ENCODE measurements around the gene ARHGEF33. TPM values are rescaled to one million over a fixed set of nuclear protein-coding genes. Genes with fewer than 3 reads are reported as not detected.

ARHGEF33 gene
- total and polyA plus RNA-seq, 2 experiments from 2014 or later, result 0.10 to 1.8 TPM

DNA sequence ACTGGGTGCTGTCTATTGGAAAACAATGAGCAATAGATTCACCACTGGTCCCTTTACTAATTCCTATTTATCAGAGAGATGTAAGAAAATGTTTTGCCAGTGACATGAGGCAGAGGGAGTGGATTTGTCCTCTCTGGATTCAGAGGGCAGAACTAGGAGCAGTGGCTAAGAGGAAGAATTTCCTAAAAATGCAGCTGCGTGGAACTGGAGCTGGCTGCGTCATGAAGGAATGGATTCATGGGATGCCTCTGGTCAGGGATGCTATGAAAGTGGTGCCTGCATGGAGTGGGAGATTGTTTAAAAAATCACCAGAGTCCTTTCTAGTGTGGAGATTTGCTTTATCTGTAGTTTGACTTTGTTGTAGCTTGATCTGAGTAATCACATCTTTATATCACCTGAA is 78.3 kb downstream of the ARHGEF33 start:
- H3K4me2 ChIP-seq, result no peak overlapping the region
- H3F3A ChIP-seq (replicated peaks; ENCODE audit: low read depth), result no peaks in the 10 kb centered on the region
- peaks cover 9% of the 10 kb centered on the region; the same call in 1 of the 3 replicates for H3K9me3 Mint-ChIP-seq
- DNase-seq (ENCODE audit: low spot score) (no peak), ATAC-seq (no peak)
- H2AFZ ChIP-seq, result no peak overlapping the region
- no peak overlapping the region for H3K4me3 Mint-ChIP-seq
- no peaks in the 10 kb centered on the region for H3K27me3 Mint-ChIP-seq (ENCODE audit: insufficient read depth, low read depth, poor library complexity)
- peaks cover 12% of the 10 kb centered on the region for H3K4me1 Mint-ChIP-seq
- no peak overlapping the region for H3K27ac Mint-ChIP-seq
- H3K36me3 Mint-ChIP-seq (ENCODE audit: low read depth), result no peaks in the 10 kb centered on the region
- peaks cover 3% of the 10 kb centered on the region; the same call in 1 of the 2 replicates for H3K4me1 ChIP-seq (ENCODE audit: insufficient read depth)
- H3K79me2 ChIP-seq (replicated peaks; ENCODE audit: insufficient read depth), result no peaks in the 10 kb centered on the region
- no peaks in the 10 kb centered on the region for H4K20me1 ChIP-seq (replicated peaks; ENCODE audit: insufficient read depth)
- no peak overlapping the region for H3K27ac ChIP-seq (ENCODE audit: low read depth)
- TF ChIP-seq STAT1 (IDR thresholded peaks at IDR 0.05; ENCODE audit: unreplicated experiment) (no peak), EZH2phosphoT487 (IDR thresholded peaks at IDR 0.05; ENCODE audit: unreplicated experiment) (no peak), NANOG (IDR thresholded peaks at IDR 0.05; ENCODE audit: borderline replicate concordance) (no peak), EZH2 (IDR thresholded peaks at IDR 0.05; ENCODE audit: low read depth, unreplicated experiment) (no peak), CREB1 (CRISPR knock-in tag; IDR thresholded peaks at IDR 0.05; ENCODE audit: low read depth) (no peak), JUNB (IDR thresholded peaks at IDR 0.05; ENCODE audit: unreplicated experiment) (no peak), POLR2AphosphoS5 (IDR thresholded peaks at IDR 0.05; ENCODE audit: low read depth) (no peak), ZNF114 (CRISPR knock-in tag; IDR thresholded peaks at IDR 0.05) (no peak), ZNF331 (CRISPR knock-in tag; IDR thresholded peaks at IDR 0.05; ENCODE audit: low read depth) (no peak)
- TF ChIP-seq, protein P1, sequence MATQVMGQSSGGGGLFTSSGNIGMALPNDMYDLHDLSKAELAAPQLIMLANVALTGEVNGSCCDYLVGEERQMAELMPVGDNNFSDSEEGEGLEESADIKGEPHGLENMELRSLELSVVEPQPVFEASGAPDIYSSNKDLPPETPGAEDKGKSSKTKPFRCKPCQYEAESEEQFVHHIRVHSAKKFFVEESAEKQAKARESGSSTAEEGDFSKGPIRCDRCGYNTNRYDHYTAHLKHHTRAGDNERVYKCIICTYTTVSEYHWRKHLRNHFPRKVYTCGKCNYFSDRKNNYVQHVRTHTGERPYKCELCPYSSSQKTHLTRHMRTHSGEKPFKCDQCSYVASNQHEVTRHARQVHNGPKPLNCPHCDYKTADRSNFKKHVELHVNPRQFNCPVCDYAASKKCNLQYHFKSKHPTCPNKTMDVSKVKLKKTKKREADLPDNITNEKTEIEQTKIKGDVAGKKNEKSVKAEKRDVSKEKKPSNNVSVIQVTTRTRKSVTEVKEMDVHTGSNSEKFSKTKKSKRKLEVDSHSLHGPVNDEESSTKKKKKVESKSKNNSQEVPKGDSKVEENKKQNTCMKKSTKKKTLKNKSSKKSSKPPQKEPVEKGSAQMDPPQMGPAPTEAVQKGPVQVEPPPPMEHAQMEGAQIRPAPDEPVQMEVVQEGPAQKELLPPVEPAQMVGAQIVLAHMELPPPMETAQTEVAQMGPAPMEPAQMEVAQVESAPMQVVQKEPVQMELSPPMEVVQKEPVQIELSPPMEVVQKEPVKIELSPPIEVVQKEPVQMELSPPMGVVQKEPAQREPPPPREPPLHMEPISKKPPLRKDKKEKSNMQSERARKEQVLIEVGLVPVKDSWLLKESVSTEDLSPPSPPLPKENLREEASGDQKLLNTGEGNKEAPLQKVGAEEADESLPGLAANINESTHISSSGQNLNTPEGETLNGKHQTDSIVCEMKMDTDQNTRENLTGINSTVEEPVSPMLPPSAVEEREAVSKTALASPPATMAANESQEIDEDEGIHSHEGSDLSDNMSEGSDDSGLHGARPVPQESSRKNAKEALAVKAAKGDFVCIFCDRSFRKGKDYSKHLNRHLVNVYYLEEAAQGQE (IDR thresholded peaks at IDR 0.05; ENCODE audit: unreplicated experiment), result no peak
- TF ChIP-seq, protein P2, sequence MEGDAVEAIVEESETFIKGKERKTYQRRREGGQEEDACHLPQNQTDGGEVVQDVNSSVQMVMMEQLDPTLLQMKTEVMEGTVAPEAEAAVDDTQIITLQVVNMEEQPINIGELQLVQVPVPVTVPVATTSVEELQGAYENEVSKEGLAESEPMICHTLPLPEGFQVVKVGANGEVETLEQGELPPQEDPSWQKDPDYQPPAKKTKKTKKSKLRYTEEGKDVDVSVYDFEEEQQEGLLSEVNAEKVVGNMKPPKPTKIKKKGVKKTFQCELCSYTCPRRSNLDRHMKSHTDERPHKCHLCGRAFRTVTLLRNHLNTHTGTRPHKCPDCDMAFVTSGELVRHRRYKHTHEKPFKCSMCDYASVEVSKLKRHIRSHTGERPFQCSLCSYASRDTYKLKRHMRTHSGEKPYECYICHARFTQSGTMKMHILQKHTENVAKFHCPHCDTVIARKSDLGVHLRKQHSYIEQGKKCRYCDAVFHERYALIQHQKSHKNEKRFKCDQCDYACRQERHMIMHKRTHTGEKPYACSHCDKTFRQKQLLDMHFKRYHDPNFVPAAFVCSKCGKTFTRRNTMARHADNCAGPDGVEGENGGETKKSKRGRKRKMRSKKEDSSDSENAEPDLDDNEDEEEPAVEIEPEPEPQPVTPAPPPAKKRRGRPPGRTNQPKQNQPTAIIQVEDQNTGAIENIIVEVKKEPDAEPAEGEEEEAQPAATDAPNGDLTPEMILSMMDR (conservative IDR thresholded peaks at IDR 0.05; ENCODE audit: low read depth in 2 of 2), result no peak
- TF ChIP-seq, protein P3, sequence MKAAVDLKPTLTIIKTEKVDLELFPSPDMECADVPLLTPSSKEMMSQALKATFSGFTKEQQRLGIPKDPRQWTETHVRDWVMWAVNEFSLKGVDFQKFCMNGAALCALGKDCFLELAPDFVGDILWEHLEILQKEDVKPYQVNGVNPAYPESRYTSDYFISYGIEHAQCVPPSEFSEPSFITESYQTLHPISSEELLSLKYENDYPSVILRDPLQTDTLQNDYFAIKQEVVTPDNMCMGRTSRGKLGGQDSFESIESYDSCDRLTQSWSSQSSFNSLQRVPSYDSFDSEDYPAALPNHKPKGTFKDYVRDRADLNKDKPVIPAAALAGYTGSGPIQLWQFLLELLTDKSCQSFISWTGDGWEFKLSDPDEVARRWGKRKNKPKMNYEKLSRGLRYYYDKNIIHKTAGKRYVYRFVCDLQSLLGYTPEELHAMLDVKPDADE (IDR thresholded peaks at IDR 0.05), result no peak
- TF ChIP-seq, protein P4, sequence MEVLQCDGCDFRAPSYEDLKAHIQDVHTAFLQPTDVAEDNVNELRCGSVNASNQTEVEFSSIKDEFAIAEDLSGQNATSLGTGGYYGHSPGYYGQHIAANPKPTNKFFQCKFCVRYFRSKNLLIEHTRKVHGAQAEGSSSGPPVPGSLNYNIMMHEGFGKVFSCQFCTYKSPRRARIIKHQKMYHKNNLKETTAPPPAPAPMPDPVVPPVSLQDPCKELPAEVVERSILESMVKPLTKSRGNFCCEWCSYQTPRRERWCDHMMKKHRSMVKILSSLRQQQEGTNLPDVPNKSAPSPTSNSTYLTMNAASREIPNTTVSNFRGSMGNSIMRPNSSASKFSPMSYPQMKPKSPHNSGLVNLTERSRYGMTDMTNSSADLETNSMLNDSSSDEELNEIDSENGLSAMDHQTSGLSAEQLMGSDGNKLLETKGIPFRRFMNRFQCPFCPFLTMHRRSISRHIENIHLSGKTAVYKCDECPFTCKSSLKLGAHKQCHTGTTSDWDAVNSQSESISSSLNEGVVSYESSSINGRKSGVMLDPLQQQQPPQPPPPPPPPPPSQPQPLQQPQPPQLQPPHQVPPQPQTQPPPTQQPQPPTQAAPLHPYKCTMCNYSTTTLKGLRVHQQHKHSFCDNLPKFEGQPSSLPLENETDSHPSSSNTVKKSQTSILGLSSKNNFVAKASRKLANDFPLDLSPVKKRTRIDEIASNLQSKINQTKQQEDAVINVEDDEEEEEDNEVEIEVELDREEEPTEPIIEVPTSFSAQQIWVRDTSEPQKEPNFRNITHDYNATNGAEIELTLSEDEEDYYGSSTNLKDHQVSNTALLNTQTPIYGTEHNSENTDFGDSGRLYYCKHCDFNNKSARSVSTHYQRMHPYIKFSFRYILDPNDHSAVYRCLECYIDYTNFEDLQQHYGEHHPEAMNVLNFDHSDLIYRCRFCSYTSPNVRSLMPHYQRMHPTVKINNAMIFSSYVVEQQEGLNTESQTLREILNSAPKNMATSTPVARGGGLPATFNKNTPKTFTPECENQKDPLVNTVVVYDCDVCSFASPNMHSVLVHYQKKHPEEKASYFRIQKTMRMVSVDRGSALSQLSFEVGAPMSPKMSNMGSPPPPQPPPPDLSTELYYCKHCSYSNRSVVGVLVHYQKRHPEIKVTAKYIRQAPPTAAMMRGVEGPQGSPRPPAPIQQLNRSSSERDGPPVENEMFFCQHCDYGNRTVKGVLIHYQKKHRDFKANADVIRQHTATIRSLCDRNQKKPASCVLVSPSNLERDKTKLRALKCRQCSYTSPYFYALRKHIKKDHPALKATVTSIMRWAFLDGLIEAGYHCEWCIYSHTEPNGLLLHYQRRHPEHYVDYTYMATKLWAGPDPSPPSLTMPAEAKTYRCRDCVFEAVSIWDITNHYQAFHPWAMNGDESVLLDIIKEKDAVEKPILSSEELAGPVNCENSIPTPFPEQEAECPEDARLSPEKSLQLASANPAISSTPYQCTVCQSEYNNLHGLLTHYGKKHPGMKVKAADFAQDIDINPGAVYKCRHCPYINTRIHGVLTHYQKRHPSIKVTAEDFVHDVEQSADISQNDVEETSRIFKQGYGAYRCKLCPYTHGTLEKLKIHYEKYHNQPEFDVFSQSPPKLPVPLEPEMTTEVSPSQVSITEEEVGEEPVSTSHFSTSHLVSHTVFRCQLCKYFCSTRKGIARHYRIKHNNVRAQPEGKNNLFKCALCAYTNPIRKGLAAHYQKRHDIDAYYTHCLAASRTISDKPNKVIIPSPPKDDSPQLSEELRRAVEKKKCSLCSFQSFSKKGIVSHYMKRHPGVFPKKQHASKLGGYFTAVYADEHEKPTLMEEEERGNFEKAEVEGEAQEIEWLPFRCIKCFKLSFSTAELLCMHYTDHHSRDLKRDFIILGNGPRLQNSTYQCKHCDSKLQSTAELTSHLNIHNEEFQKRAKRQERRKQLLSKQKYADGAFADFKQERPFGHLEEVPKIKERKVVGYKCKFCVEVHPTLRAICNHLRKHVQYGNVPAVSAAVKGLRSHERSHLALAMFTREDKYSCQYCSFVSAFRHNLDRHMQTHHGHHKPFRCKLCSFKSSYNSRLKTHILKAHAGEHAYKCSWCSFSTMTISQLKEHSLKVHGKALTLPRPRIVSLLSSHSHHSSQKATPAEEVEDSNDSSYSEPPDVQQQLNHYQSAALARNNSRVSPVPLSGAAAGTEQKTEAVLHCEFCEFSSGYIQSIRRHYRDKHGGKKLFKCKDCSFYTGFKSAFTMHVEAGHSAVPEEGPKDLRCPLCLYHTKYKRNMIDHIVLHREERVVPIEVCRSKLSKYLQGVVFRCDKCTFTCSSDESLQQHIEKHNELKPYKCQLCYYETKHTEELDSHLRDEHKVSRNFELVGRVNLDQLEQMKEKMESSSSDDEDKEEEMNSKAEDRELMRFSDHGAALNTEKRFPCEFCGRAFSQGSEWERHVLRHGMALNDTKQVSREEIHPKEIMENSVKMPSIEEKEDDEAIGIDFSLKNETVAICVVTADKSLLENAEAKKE (CRISPR knock-in tag; IDR thresholded peaks at IDR 0.05), result no peak
- H3K4me3 ChIP-seq, result no peak overlapping the region
- H3K9me2 ChIP-seq (ENCODE audit: insufficient read depth), result 0 out of 2 replicates have a peak, but pooled peaks cover 6% of the 10 kb centered on the region
- no peaks in the 10 kb centered on the region for H3K27me3 ChIP-seq (ENCODE audit: insufficient read depth)
- no peaks in the 10 kb centered on the region for H3K36me3 ChIP-seq (ENCODE audit: insufficient read depth)

Measured in GM23338 (cell line).